GM12878 (cell line): ENCODE measurements around the gene IQGAP2. TPM values are rescaled to one million over a fixed set of nuclear protein-coding genes. Genes with fewer than 3 reads are reported as not detected.

Experiments
- ATAC-seq: fragments of 200-7000 bp; cut with Tn5 transposase; 3 replicates; pipeline ENCODE4 v1.9.1; 2020; ENCODE audit warnings: mild to moderate bottlenecking, moderate library complexity
- BruUV-seq: library from RNA; stranded (reverse); fragments of 400-500 nt; replicated peaks from 2 replicates; lab custom pipeline; 2021; lab: Mats Ljungman, UMichigan
- CTCF ChIA-PET: fragments of 300-600 bp; sonication (Branson Sonifier 250); formaldehyde crosslinking; extraction: SDS; loops from one replicate; lab custom pipeline; 2021; ENCODE audit warnings: inconsistent platforms; lab: Yijun Ruan, JAX
- POLR2A ChIA-PET: fragments of 350-600 bp; formaldehyde crosslinking; extraction: SDS; loops from one replicate; lab custom pipeline; 2021; ENCODE audit warnings: inconsistent platforms; lab: Charles Lee
- RAD21 ChIA-PET: fragments of 300-600 bp; sonication (Branson Sonifier 250); formaldehyde crosslinking; loops from one replicate; lab custom pipeline; 2023; ENCODE audit warnings: antibody characterized with exemption; ENCODE audit not compliant: unreplicated experiment; lab: Charles Lee
- SMC1A ChIA-PET: fragments of 300-600 bp; sonication (Branson Sonifier 250); formaldehyde crosslinking; loops from one replicate; lab custom pipeline; 2023; ENCODE audit not compliant: unreplicated experiment, uncharacterized antibody; lab: Charles Lee
- DNase-seq: peaks from one replicate; pipeline ENCODE4 v3.0.0-alpha.2; 2011; ENCODE audit warnings: low read depth, low spot score
- FAIRE-seq: peaks from 3 replicates; lab custom pipeline; 2011; peaks lifted over from hg19 to GRCh38; lab: Jason Lieb, UNC
- H2AFZ ChIP-seq: 2 replicates; pipeline ENCODE4 v1.6.0; 2011; ENCODE audit warnings: low read depth, low read length, control low read depth; ENCODE audit not compliant: control insufficient read depth
- H3K27ac ChIP-seq: 2 replicates; pipeline ENCODE4 v1.5.1; 2011; ENCODE audit warnings: control low read depth; ENCODE audit not compliant: control insufficient read depth, insufficient read depth
- H3K27me3 ChIP-seq, 2 experiments: replicated peaks in 1 of 2; 2 replicates each; pipeline versions ENCODE4 v1.6.0 to v1.6.1; 2011; ENCODE audit warnings: low read length in 1 of 2; ENCODE audit not compliant: control insufficient read depth in 2 of 2, insufficient read depth in 2 of 2
- H3K36me3 ChIP-seq, 2 experiments: 2 replicates each; pipeline ENCODE4 v1.5.1; 2011; ENCODE audit warnings: low read length in 1 of 2; ENCODE audit not compliant: control insufficient read depth in 2 of 2, insufficient read depth in 2 of 2
- H3K4me1 ChIP-seq: 2 replicates; pipeline ENCODE4 v1.6.1; 2011; ENCODE audit warnings: mild to moderate bottlenecking, low read length, moderate library complexity, mixed read lengths; ENCODE audit not compliant: control insufficient read depth, insufficient read depth
- H3K4me2 ChIP-seq: 2 replicates; pipeline ENCODE4 v1.6.0; 2011; ENCODE audit warnings: control low read depth; ENCODE audit not compliant: control insufficient read depth, insufficient read depth
- H3K4me3 ChIP-seq: fragments of 200-600 bp; sonication (generic); 2 replicates; pipeline ENCODE4 v1.5.1; 2016
- H3K79me2 ChIP-seq: 2 replicates; pipeline ENCODE4 v1.6.0; 2011; ENCODE audit warnings: low read length; ENCODE audit not compliant: control insufficient read depth, insufficient read depth
- H3K9ac ChIP-seq: 2 replicates; pipeline ENCODE4 v1.8.0; 2011; ENCODE audit warnings: low read length, control low read depth, mixed read lengths; ENCODE audit not compliant: control insufficient read depth, insufficient read depth
- H3K9me3 ChIP-seq: replicated peaks from 3 replicates; pipeline ENCODE4 v1.5.1; 2011; ENCODE audit warnings: mild to moderate bottlenecking, low read length; ENCODE audit not compliant: control insufficient read depth, insufficient read depth
- H4K20me1 ChIP-seq: 2 replicates; pipeline ENCODE4 v1.6.0; 2011; ENCODE audit not compliant: control insufficient read depth, insufficient read depth
- ATF3 ChIP-seq: IDR thresholded peaks from 2 replicates; pipeline ENCODE4 v1.6.1; 2011; ENCODE audit warnings: low read depth, mild to moderate bottlenecking, low read length, moderate library complexity, borderline replicate concordance; ENCODE audit errors: extremely low read depth
- EGR1 ChIP-seq, 2 experiments: IDR thresholded peaks; 1 replicate in 1 of 2; 2 replicates in 1 of 2; pipeline ENCODE4 v1.6.1; 2011 to 2012; ENCODE audit warnings: low read depth in 2 of 2, low read length in 2 of 2, borderline replicate concordance in 1 of 2, mild to moderate bottlenecking in 1 of 2, moderate library complexity in 1 of 2
- ESRRA ChIP-seq: IDR thresholded peaks from 2 replicates; pipeline ENCODE4 v1.6.1; 2012; ENCODE audit warnings: mild to moderate bottlenecking, low read length, improper control_type of control experiment
- JUNB ChIP-seq: IDR thresholded peaks from 2 replicates; pipeline ENCODE4 v1.6.1; 2016; ENCODE audit warnings: antibody characterized with exemption, mild to moderate bottlenecking
- NKRF ChIP-seq: fragments of 450-650 bp; conservative IDR thresholded peaks from 2 replicates; pipeline ENCODE4 v1.6.1; 2017; ENCODE audit warnings: mild to moderate bottlenecking, moderate library complexity
- RB1 ChIP-seq: fragments of 450-650 bp; formaldehyde crosslinking; IDR thresholded peaks from 2 replicates; pipeline ENCODE4 v1.6.1; 2017; ENCODE audit warnings: mild to moderate bottlenecking, borderline replicate concordance
- RELA ChIP-seq: fragments of 450-650 bp; IDR thresholded peaks from 2 replicates; pipeline ENCODE4 v1.8.0; 2014; ENCODE audit warnings: borderline replicate concordance; ENCODE audit not compliant: partially characterized antibody
- SPI1 ChIP-seq: IDR thresholded peaks from 2 replicates; pipeline ENCODE4 v1.6.1; 2011; ENCODE audit warnings: low read depth, mild to moderate bottlenecking, low read length, moderate library complexity, borderline replicate concordance; ENCODE audit not compliant: insufficient read depth
- SRF ChIP-seq, 2 experiments: IDR thresholded peaks; 2 replicates each; pipeline ENCODE4 v1.6.1; 2011; ENCODE audit warnings: low read depth in 2 of 2, low read length in 2 of 2, mild to moderate bottlenecking in 1 of 2, moderate library complexity in 1 of 2
- ZBTB40 ChIP-seq: fragments of 450-650 bp; IDR thresholded peaks from 2 replicates; pipeline ENCODE4 v1.6.1; 2016; ENCODE audit warnings: mild to moderate bottlenecking, moderate library complexity, borderline replicate concordance
- WGBS: methylation state at CpG from one replicate; pipeline ENCODE4 v1.1.6; 2016; ENCODE audit warnings: low lambda C conversion rate; ENCODE audit not compliant: insufficient replicate concordance, insufficient coverage; ENCODE audit errors: missing lambda C conversion rate; 5-methylcytosine and 5-hydroxymethylcytosine counted together
- in situ Hi-C: fragments of 300-500 bp; cut with MboI; formaldehyde crosslinking; loops from 9 replicates; pipeline ENCODE4 v1.14.3; 2018; ENCODE audit warnings: mixed read lengths
- intact Hi-C: fragments of 100-400 bp; cut with micrococcal nuclease; formaldehyde crosslinking; loops from one replicate; pipeline ENCODE4 v1.14.2; 2022; ENCODE audit not compliant: unreplicated experiment
- polyA plus RNA-seq, 11 experiments: library from polyadenylated mRNA; depleted of rRNA in 4 of 11; unstranded in 6 of 11; stranded (reverse) in 5 of 11; fragments of >200 nt; fragmentation: Nextera tagmentation in 4 of 11; fragmentation: Illumina TruSeq in 1 of 11; extraction: Ambion mirVana in 4 of 11; extraction: Trizol in 1 of 11; gene quantifications; 1 replicate in 1 of 11; 2 replicates in 10 of 11; pipeline versions ENCODE4 v1.2.1 to v1.2.3, GENCODE V29; 2011 to 2016; ENCODE audit warnings: inconsistent platforms in 2 of 11, missing spikeins in 2 of 11, low read depth in 1 of 11
- total RNA-seq, 4 experiments: library from RNA; depleted of rRNA in 3 of 4; stranded (reverse); fragments of >200 nt in 3 of 4; fragmentation: Illumina TruSeq in 1 of 4; extraction: Trizol in 1 of 4; gene quantifications; 2 replicates each; pipeline versions ENCODE4 v1.2.1 to v1.2.3, GENCODE V29; 2013 to 2021

IQGAP2 gene
- total and polyA plus RNA-seq, 10 of the 15 experiments (the other 5 are each of a cell fraction or from before 2014, with no cell fraction given): 14.5 to 41.4 (median 21.8) TPM

GRCh38 chr5:76446776-76447175 lies 43.7 kb downstream of the IQGAP2 start:
- CTCF ChIA-PET: interaction anchor here (0.6 to 1.5 kb wide), 3 partner anchors 13 to 680 kb away, joined by 3 read pairs; no protein-coding TSS in a partner anchor
- FAIRE-seq: no peak
- ATAC-seq: no peak
- BruUV-seq: no TSS peak
- no peak overlapping the region for H3K4me2 ChIP-seq
- POLR2A ChIA-PET: no interaction called here
- no peak for TF ChIP-seq JUNB
- no peak for TF ChIP-seq ESRRA
- SMC1A ChIA-PET: interaction anchor here (0.8 kb wide), 1 partner anchor 136 kb away, joined by 3 read pairs; no protein-coding TSS in a partner anchor
- no peak overlapping the region for H3K4me3 ChIP-seq
- H3K4me1 ChIP-seq: no peaks in the 10 kb centered on the region
- 90% methylated on average over 6 of the region's 6 CpGs for WGBS
- no peaks in the 10 kb centered on the region for H3K9me3 ChIP-seq
- no peak overlapping the region for H2AFZ ChIP-seq
- no peaks in the 10 kb centered on the region for H3K27me3 ChIP-seq
- in situ Hi-C loops: no loop called here
- H3K27ac ChIP-seq: no peak overlapping the region
- H3K9ac ChIP-seq: no peak overlapping the region
- H4K20me1 ChIP-seq: no peaks in the 10 kb centered on the region
- intact Hi-C loops: no loop called here
- no peaks in the 10 kb centered on the region for H3K36me3 ChIP-seq
- RAD21 ChIA-PET: no interaction called here
- no peak for DNase-seq
- H3K79me2 ChIP-seq: no peaks in the 10 kb centered on the region

- no peak overlapping the region for H3K27ac ChIP-seq
- ATAC-seq (no peak), FAIRE-seq (no peak), DNase-seq (no peak)
- no peaks in the 10 kb centered on the region for H3K27me3 ChIP-seq
- no peaks in the 10 kb centered on the region for H3K79me2 ChIP-seq
- intact Hi-C loops: no loop called here
- no peaks in the 10 kb centered on the region for H3K36me3 ChIP-seq
- WGBS: 0% methylated on average over 2 of the region's 2 CpGs
- no peaks in the 10 kb centered on the region for H4K20me1 ChIP-seq
- CTCF ChIA-PET: interaction anchor here (1.3 to 1.7 kb wide), 2 partner anchors 24 to 46 kb away, joined by 3 to 6 read pairs; partner anchors contain the start of gene IQGAP2
- no TSS peak for BruUV-seq
- H3K4me3 ChIP-seq: no peak overlapping the region
- H3K4me1 ChIP-seq: no peaks in the 10 kb centered on the region
- no peaks in the 10 kb centered on the region for H3K9me3 ChIP-seq
- H3K9ac ChIP-seq: no peak overlapping the region
- SMC1A ChIA-PET: interaction anchor here (1.5 kb wide), 1 partner anchor 10 kb away, joined by 4 read pairs; no protein-coding TSS in a partner anchor
- no peak overlapping the region for H3K4me2 ChIP-seq
- in situ Hi-C loops: no loop called here
- POLR2A ChIA-PET: no interaction called here
- H2AFZ ChIP-seq: no peak overlapping the region
- RAD21 ChIA-PET: no interaction called here
- no peak for TF ChIP-seq RB1
- no peak for TF ChIP-seq ZBTB40
- no peak for TF ChIP-seq SPI1
- TF ChIP-seq RELA: no peak
- no peak for TF ChIP-seq NKRF
- no peak for TF ChIP-seq JUNB
- no peak for TF ChIP-seq SRF (IDR thresholded peaks at IDR 0.05; ENCODE audit: low read depth in 2 of 2, low read length in 2 of 2)
- TF ChIP-seq EGR1 (IDR thresholded peaks at IDR 0.05; ENCODE audit: borderline replicate concordance in 1 of 2, low read depth in 2 of 2, low read length in 2 of 2): no peak
- TF ChIP-seq ATF3: no peak
These were observed 46.5 kb downstream of the IQGAP2 start for GRCh38 chr5:76449606-76450005.
